Epithelial cell of proximal tubule (primary cell): Measurements from ENCODE around the gene PNMT. TPM values are rescaled to one million over a fixed set of nuclear protein-coding genes. Genes with fewer than 3 reads are reported as not detected.
A peak's percentile ranks its signal among the peaks of the same experiment; 100 is the strongest.

Experiments
- DNase-seq: peaks from one replicate; pipeline ENCODE4 v3.0.0-alpha.2; 2011; ENCODE audit warnings: low read depth
- H3K4me3 ChIP-seq: 2 replicates; pipeline ENCODE4 v1.5.1; 2011; ENCODE audit warnings: low read depth, mild to moderate bottlenecking, low read length
- total RNA-seq: library from RNA; depleted of rRNA; stranded (reverse); fragments of >200 nt; gene quantifications from 2 replicates; pipeline ENCODE4 v1.2.3, GENCODE V29; 2015
- TF ChIP-seq, protein P1 (sequence below): conservative IDR thresholded peaks from 2 replicates; pipeline ENCODE4 v1.5.1; 2012; ENCODE audit warnings: low read depth, mild to moderate bottlenecking, low read length

The PNMT gene
- total RNA-seq, 1 donor from 2014 or later = not detected

- H3K4me3 ChIP-seq = no peak overlapping the region
- TF ChIP-seq, protein P1, sequence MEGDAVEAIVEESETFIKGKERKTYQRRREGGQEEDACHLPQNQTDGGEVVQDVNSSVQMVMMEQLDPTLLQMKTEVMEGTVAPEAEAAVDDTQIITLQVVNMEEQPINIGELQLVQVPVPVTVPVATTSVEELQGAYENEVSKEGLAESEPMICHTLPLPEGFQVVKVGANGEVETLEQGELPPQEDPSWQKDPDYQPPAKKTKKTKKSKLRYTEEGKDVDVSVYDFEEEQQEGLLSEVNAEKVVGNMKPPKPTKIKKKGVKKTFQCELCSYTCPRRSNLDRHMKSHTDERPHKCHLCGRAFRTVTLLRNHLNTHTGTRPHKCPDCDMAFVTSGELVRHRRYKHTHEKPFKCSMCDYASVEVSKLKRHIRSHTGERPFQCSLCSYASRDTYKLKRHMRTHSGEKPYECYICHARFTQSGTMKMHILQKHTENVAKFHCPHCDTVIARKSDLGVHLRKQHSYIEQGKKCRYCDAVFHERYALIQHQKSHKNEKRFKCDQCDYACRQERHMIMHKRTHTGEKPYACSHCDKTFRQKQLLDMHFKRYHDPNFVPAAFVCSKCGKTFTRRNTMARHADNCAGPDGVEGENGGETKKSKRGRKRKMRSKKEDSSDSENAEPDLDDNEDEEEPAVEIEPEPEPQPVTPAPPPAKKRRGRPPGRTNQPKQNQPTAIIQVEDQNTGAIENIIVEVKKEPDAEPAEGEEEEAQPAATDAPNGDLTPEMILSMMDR = no peak
- DNase-seq = no peak
These were observed 18.1 kb upstream of the PNMT start for GRCh38 chr17:39650121-39650579.

GRCh38 chr17:39651923-39652586 lies 16.2 kb upstream of the PNMT start:
- TF ChIP-seq, protein P1 = no peak
- no peak for DNase-seq
- H3K4me3 ChIP-seq = no peak overlapping the region

- no peak overlapping the region for H3K4me3 ChIP-seq
- TF ChIP-seq, protein P1 = no peak
- DNase-seq = no peak
These were observed 15.5 kb upstream of the PNMT start for GRCh38 chr17:39652587-39653315.

GRCh38 chr17:39653316-39653661 lies 15.0 kb upstream of the PNMT start:
- no peak overlapping the region for H3K4me3 ChIP-seq
- TF ChIP-seq, protein P1 = no peak
- DNase-seq = no peak

- no peak overlapping the region for H3K4me3 ChIP-seq
- TF ChIP-seq, protein P1 = peak; percentile 96
- DNase-seq = no peak
These were observed 14.5 kb upstream of the PNMT start for GRCh38 chr17:39653662-39654331.

GRCh38 chr17:39655105-39655504 lies 13.1 kb upstream of the PNMT start:
- DNase-seq = no peak
- H3K4me3 ChIP-seq = no peak overlapping the region
- TF ChIP-seq, protein P1 = no peak
